Hepatocyte (in vitro differentiated cells): ENCODE results near the gene CLIP1. TPM values are rescaled to one million over a fixed set of nuclear protein-coding genes. Genes with fewer than 3 reads are reported as not detected.
A peak's percentile ranks its signal among the peaks of the same experiment; 100 is the strongest.

Experiments used
- DNase-seq: peaks from one replicate; pipeline ENCODE4 v3.0.0-alpha.2; 2016; ENCODE audit warnings: low spot score
- H2AFZ ChIP-seq: fragments of 200-600 bp; sonication (generic); 2 replicates; pipeline ENCODE4 v1.6.0; 2016; ENCODE audit warnings: antibody characterized with exemption, mild to moderate bottlenecking
- H3K27ac ChIP-seq: fragments of 200-600 bp; sonication (generic); 2 replicates; pipeline ENCODE4 v1.5.1; 2016; ENCODE audit warnings: mild to moderate bottlenecking
- H3K27me3 ChIP-seq: fragments of 200-600 bp; sonication (generic); 2 replicates; pipeline ENCODE4 v1.6.1; 2016
- H3K36me3 ChIP-seq: fragments of 200-600 bp; sonication (generic); replicated peaks from 2 replicates; pipeline ENCODE4 v1.5.1; 2016; ENCODE audit warnings: low read depth; ENCODE audit not compliant: insufficient read depth
- H3K4me1 ChIP-seq: fragments of 200-600 bp; sonication (generic); 2 replicates; pipeline ENCODE4 v1.5.1; 2016; ENCODE audit warnings: mild to moderate bottlenecking, moderate library complexity; ENCODE audit not compliant: insufficient read depth
- H3K4me2 ChIP-seq: fragments of 200-600 bp; sonication (generic); 2 replicates; pipeline ENCODE4 v1.6.0; 2016
- H3K4me3 ChIP-seq: fragments of 200-600 bp; sonication (generic); 2 replicates; pipeline ENCODE4 v1.5.1; 2016; ENCODE audit warnings: mild to moderate bottlenecking
- H3K79me2 ChIP-seq: fragments of 200-600 bp; sonication (generic); 2 replicates; pipeline ENCODE4 v1.6.0; 2017; ENCODE audit warnings: mild to moderate bottlenecking
- H3K9me2 ChIP-seq: fragments of 200-600 bp; sonication (generic); replicated peaks from 2 replicates; pipeline ENCODE4 v1.6.0; 2017; ENCODE audit warnings: mild to moderate bottlenecking; ENCODE audit not compliant: insufficient read depth
- H3K9me3 ChIP-seq: fragments of 200-600 bp; sonication (generic); 2 replicates; pipeline ENCODE4 v1.5.1; 2016; ENCODE audit warnings: low read depth, mild to moderate bottlenecking
- H4K20me1 ChIP-seq: fragments of 200-600 bp; sonication (generic); 2 replicates; pipeline ENCODE4 v1.6.0; 2016; ENCODE audit warnings: mild to moderate bottlenecking; ENCODE audit not compliant: insufficient read depth, poor library complexity, severe bottlenecking
- EZH2 ChIP-seq: fragments of 200-600 bp; sonication (generic); IDR thresholded peaks from 2 replicates; pipeline ENCODE4 v1.6.1; 2016; ENCODE audit warnings: antibody characterized with exemption, mild to moderate bottlenecking, borderline replicate concordance
- EZH2phosphoT487 ChIP-seq: fragments of 200-600 bp; sonication (generic); IDR thresholded peaks from one replicate; pipeline ENCODE4 v1.6.1; 2018; ENCODE audit warnings: antibody characterized with exemption, mild to moderate bottlenecking, low read depth, moderate library complexity; ENCODE audit not compliant: unreplicated experiment, severe bottlenecking
- WGBS: methylation state at CpG from one replicate; pipeline ENCODE4 v1.1.6; 2016; ENCODE audit warnings: low lambda C conversion rate; ENCODE audit errors: missing lambda C conversion rate; 5-methylcytosine and 5-hydroxymethylcytosine counted together
- polyA plus RNA-seq: library from polyadenylated mRNA; unstranded; fragments of >200 nt; fragmentation: Nextera tagmentation; extraction: Ambion mirVana; gene quantifications from 2 replicates; pipeline ENCODE4 v1.2.1, GENCODE V29; 2016
- total RNA-seq: library from RNA; depleted of rRNA; stranded (reverse); fragments of >200 nt; gene quantifications from 2 replicates; pipeline ENCODE4 v1.2.3, GENCODE V29; 2014
- TF ChIP-seq, protein P1 (sequence below): fragments of 200-600 bp; sonication (generic); IDR thresholded peaks from 2 replicates; pipeline ENCODE4 v1.5.1; 2016; ENCODE audit warnings: antibody characterized with exemption, mild to moderate bottlenecking; ENCODE audit not compliant: poor library complexity

CLIP1 gene
- total and polyA plus RNA-seq, 2 experiments from 2014 or later = 38.0 to 45.2 TPM

DNA sequence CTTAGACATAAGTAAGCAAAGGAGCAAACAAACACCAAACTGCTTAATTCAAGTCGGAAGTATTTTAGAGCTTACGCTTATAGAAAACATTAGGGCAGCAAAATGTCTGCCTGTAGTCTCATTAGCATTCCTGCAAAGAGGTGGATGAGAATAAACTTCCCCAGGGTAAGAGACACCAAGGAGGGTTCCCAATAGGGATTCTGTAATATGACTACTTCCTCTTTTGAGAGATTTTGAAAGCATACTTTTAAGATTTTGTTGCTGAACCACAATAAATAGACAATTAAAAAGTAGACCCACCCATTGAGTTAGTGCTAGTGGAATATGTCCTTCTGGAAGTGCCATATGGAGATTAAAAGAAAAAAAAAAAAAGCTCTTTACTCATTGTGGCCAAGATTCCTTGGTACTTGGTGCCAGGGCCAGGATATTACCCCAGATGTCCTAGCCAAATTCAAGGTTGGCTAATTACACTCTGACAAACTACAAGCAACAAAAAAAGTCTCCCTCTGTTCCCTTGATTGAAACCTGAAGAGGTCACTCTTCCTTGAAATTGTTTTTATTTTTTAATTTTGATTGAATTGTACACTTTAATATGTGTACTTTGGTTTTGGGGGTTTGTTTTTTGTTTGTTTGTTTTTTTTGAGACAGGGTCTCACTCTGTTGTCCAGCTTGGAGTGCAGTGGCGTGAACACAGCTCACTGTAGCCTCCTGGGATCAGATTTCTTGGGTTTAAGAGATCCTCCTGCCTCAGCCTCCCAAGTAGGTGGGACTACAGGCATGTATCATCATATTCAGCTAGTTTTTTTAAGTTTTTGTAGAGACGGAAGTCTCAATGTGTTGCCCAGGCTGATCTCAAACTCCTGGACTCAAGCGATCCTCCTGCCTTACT, 8.7 kb downstream of the CLIP1 start:
- Histone ChIP-seq H3K79me2 (peaks cover 93% of the 10 kb centered on the region), H3K27me3 (no peaks in the 10 kb centered on the region), H4K20me1 (peaks cover 4% of the 10 kb centered on the region), H2AFZ (no peak overlapping the region), H3K9me3 (no peaks in the 10 kb centered on the region), H3K4me2 (no peak overlapping the region), H3K9me2 (no peaks in the 10 kb centered on the region), H3K4me1 (no peaks in the 10 kb centered on the region), H3K27ac (peak overlapping the region; percentile 25), H3K36me3 (no peaks in the 10 kb centered on the region), H3K4me3 (no peak overlapping the region)
- 95% methylated on average over 5 of the region's 5 CpGs for WGBS
- TF ChIP-seq EZH2phosphoT487 (no peak), EZH2 (no peak)
- TF ChIP-seq, protein P1, sequence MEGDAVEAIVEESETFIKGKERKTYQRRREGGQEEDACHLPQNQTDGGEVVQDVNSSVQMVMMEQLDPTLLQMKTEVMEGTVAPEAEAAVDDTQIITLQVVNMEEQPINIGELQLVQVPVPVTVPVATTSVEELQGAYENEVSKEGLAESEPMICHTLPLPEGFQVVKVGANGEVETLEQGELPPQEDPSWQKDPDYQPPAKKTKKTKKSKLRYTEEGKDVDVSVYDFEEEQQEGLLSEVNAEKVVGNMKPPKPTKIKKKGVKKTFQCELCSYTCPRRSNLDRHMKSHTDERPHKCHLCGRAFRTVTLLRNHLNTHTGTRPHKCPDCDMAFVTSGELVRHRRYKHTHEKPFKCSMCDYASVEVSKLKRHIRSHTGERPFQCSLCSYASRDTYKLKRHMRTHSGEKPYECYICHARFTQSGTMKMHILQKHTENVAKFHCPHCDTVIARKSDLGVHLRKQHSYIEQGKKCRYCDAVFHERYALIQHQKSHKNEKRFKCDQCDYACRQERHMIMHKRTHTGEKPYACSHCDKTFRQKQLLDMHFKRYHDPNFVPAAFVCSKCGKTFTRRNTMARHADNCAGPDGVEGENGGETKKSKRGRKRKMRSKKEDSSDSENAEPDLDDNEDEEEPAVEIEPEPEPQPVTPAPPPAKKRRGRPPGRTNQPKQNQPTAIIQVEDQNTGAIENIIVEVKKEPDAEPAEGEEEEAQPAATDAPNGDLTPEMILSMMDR = no peak
- DNase-seq = no peak

DNA sequence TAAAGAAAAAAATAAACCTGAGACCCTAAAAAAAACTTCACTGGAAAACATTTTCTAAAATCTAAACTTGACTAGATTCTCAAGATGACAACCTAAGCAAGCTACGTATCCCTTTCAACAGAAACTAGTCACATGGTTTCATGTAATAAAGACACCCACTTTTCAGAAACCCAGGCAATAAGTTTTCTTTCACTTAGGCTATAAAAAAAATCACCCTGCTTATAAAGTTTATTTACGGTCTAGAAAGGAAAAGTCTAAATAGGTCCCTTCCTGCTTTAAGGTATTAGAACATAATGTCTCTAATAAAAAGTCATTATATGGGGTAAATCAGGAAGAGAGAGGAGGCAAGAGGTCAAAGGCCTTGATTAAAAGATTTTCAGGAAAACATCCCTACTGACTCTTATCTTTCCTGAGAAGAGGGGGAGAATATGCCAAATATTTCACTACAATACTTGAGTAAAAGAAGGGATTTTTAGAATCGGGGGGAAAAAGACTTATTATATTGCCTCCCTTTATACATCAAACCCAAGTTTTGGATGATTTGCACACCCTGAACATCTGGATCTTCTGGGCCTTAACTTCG, 9.5 kb downstream of the CLIP1 start:
- Histone ChIP-seq H3K4me3 (no peak overlapping the region), H3K79me2 (peaks cover 93% of the 10 kb centered on the region), H3K4me1 (peaks cover under 1% of the 10 kb centered on the region), H3K27me3 (no peaks in the 10 kb centered on the region), H3K9me2 (no peaks in the 10 kb centered on the region), H2AFZ (no peak overlapping the region), H3K27ac (peak overlapping the region; percentile 25), H3K4me2 (no peak overlapping the region), H4K20me1 (peaks cover 4% of the 10 kb centered on the region), H3K9me3 (no peaks in the 10 kb centered on the region), H3K36me3 (no peaks in the 10 kb centered on the region)
- DNase-seq = no peak
- TF ChIP-seq, protein P1 = no peak
- no peak for TF ChIP-seq EZH2phosphoT487
- TF ChIP-seq EZH2 = no peak
- 74% methylated on average over 4 of the region's 4 CpGs for WGBS

DNA sequence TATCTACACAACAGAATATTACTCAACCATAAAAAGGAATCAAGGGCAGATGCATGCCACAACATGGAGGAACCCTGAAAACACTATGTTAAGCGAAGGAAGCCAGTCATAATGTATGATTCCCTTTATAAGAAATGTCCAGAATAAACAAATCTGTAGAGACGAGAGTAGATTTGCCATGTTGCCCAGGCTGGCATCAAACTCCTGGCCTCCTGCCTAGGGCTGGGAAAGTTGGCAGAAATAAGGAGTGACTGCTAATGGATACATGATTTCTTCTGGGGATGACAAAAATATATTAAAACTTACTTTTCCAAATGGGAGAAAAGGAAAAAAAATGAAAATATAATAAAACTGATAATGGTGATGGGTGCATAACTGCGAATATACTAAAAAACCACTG, 10.9 kb downstream of the CLIP1 start:
- H3K27ac ChIP-seq = no peak overlapping the region
- H3K4me2 ChIP-seq = no peak overlapping the region
- no peak for TF ChIP-seq EZH2
- TF ChIP-seq, protein P1 = no peak
- TF ChIP-seq EZH2phosphoT487 = no peak
- H2AFZ ChIP-seq = no peak overlapping the region
- 96% methylated on average over 3 of the region's 3 CpGs for WGBS
- peaks cover 4% of the 10 kb centered on the region for H4K20me1 ChIP-seq
- H3K4me1 ChIP-seq = peaks cover 14% of the 10 kb centered on the region
- no peaks in the 10 kb centered on the region for H3K27me3 ChIP-seq
- peaks cover 87% of the 10 kb centered on the region for H3K79me2 ChIP-seq
- no peak for DNase-seq
- H3K36me3 ChIP-seq = no peaks in the 10 kb centered on the region
- no peaks in the 10 kb centered on the region for H3K9me3 ChIP-seq
- no peaks in the 10 kb centered on the region for H3K9me2 ChIP-seq
- no peak overlapping the region for H3K4me3 ChIP-seq
